Dermis blood vessel endothelial cell (primary cell): ENCODE measurements around the gene TNNT1. TPM values are rescaled to one million over a fixed set of nuclear protein-coding genes. Genes with fewer than 3 reads are reported as not detected.
"Not testable (repeated sequence)": the region's sequence is repeated elsewhere in the genome, so short reads cannot be mapped to it uniquely, and the experiment has no call there.

Source experiments
- DNase-seq: peaks from one replicate; pipeline ENCODE4 v3.0.0; 2010
- total RNA-seq: library from RNA; depleted of rRNA; stranded (reverse); fragments of >200 nt; gene quantifications from 2 replicates; pipeline ENCODE4 v1.2.3, GENCODE V29; 2014

TNNT1 gene
- total RNA-seq, 1 donor from 2014 or later = 1.7 TPM

GRCh38 chr19:55109527-55110291, 39.3 kb downstream of the TNNT1 start:
- DNase-seq = no peak

GRCh38 chr19:55107252-55107651, 41.8 kb downstream of the TNNT1 start:
- DNase-seq = not testable (repeated sequence)

GRCh38 chr19:55106591-55106990, 42.4 kb downstream of the TNNT1 start:
- DNase-seq = no peak

GRCh38 chr19:55105237-55105636, 43.8 kb downstream of the TNNT1 start:
- DNase-seq = no peak

GRCh38 chr19:55103190-55103589, 45.8 kb downstream of the TNNT1 start:
- no peak for DNase-seq

- DNase-seq = no peak
These were observed 47.7 kb downstream of the TNNT1 start for GRCh38 chr19:55101261-55101660.

- no peak for DNase-seq
These were observed 49.2 kb downstream of the TNNT1 start for GRCh38 chr19:55099557-55100506.

GRCh38 chr19:55098716-55099556, 50.1 kb downstream of the TNNT1 start:
- no peak for DNase-seq

GRCh38 chr19:55097864-55098715, 50.9 kb downstream of the TNNT1 start:
- DNase-seq = no peak

GRCh38 chr19:55096061-55096701, 52.8 kb downstream of the TNNT1 start:
- no peak for DNase-seq

GRCh38 chr19:55095260-55096060, 53.5 kb downstream of the TNNT1 start:
- no peak for DNase-seq

GRCh38 chr19:55094456-55095259, 54.3 kb downstream of the TNNT1 start:
- DNase-seq = no peak

- no peak for DNase-seq
These were observed 56.3 kb downstream of the TNNT1 start for GRCh38 chr19:55092423-55093318.

GRCh38 chr19:55091955-55092354, 57.1 kb downstream of the TNNT1 start:
- DNase-seq = no peak

GRCh38 chr19:55091126-55091910, 57.7 kb downstream of the TNNT1 start:
- no peak for DNase-seq

- no peak for DNase-seq
These were observed 58.4 kb downstream of the TNNT1 start for GRCh38 chr19:55090564-55090963.

- DNase-seq = no peak
These were observed 59.6 kb downstream of the TNNT1 start for GRCh38 chr19:55089342-55089944.
